ENCODE results near the gene SGF29. TPM values are rescaled to one million over a fixed set of nuclear protein-coding genes. Genes with fewer than 3 reads are reported as not detected.

Gene SGF29
- total and polyA plus RNA-seq, 9 of the 15 experiments (the other 6 are each of a cell fraction or from before 2014, with no cell fraction given): 2.6 to 36.1 (median 21.2) TPM

- TF ChIP-seq PATZ1 (CRISPR knock-in tag; IDR thresholded peaks at IDR 0.05; ENCODE audit: borderline replicate concordance): no peak
- no peak for TF ChIP-seq ZNF239 (CRISPR knock-in tag; IDR thresholded peaks at IDR 0.05)
- no peak for TF ChIP-seq GATA2 (CRISPR knock-in tag; IDR thresholded peaks at IDR 0.05)
- peak; percentile 76 for TF ChIP-seq MECOM (CRISPR knock-in tag; IDR thresholded peaks at IDR 0.05)
- TF ChIP-seq BRD4 (IDR thresholded peaks at IDR 0.05): no peak
- 0 out of 2 replicates have a peak, but pooled peaks have one; percentile 19 for TF ChIP-seq ZNF263 (CRISPR knock-in tag; IDR thresholded peaks at IDR 0.05; ENCODE audit: borderline replicate concordance)
- peak; percentile 77 for TF ChIP-seq SMAD4 (CRISPR knock-in tag; conservative IDR thresholded peaks at IDR 0.05)
- TF ChIP-seq NFRKB (IDR thresholded peaks at IDR 0.05; ENCODE audit: low read depth): no peak
- peak; percentile 95 for TF ChIP-seq ATF4 (CRISPR knock-in tag; IDR thresholded peaks at IDR 0.05)
- peak; percentile 72; the same call in 1 of the 2 replicates for TF ChIP-seq DMBX1 (CRISPR knock-in tag; IDR thresholded peaks at IDR 0.05; ENCODE audit: borderline replicate concordance)
- no peak for TF ChIP-seq ZNF436 (CRISPR knock-in tag; IDR thresholded peaks at IDR 0.05)
- TF ChIP-seq, protein P1, sequence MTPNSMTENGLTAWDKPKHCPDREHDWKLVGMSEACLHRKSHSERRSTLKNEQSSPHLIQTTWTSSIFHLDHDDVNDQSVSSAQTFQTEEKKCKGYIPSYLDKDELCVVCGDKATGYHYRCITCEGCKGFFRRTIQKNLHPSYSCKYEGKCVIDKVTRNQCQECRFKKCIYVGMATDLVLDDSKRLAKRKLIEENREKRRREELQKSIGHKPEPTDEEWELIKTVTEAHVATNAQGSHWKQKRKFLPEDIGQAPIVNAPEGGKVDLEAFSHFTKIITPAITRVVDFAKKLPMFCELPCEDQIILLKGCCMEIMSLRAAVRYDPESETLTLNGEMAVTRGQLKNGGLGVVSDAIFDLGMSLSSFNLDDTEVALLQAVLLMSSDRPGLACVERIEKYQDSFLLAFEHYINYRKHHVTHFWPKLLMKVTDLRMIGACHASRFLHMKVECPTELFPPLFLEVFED (CRISPR knock-in tag; conservative IDR thresholded peaks at IDR 0.05): 0 out of 2 replicates have a peak, but pooled peaks have one; percentile 22
- TF ChIP-seq VEZF1 (CRISPR knock-in tag; IDR thresholded peaks at IDR 0.05): 0 out of 2 replicates have a peak, but pooled peaks have one; percentile 7
- TF ChIP-seq PYGO2 (tag; IDR thresholded peaks at IDR 0.05): peak; percentile 73
- TF ChIP-seq, protein P2, sequence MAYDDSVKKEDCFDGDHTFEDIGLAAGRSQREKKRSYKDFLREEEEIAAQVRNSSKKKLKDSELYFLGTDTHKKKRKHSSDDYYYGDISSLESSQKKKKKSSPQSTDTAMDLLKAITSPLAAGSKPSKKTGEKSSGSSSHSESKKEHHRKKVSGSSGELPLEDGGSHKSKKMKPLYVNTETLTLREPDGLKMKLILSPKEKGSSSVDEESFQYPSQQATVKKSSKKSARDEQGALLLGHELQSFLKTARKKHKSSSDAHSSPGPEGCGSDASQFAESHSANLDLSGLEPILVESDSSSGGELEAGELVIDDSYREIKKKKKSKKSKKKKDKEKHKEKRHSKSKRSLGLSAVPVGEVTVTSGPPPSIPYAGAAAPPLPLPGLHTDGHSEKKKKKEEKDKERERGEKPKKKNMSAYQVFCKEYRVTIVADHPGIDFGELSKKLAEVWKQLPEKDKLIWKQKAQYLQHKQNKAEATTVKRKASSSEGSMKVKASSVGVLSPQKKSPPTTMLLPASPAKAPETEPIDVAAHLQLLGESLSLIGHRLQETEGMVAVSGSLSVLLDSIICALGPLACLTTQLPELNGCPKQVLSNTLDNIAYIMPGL (CRISPR knock-in tag; IDR thresholded peaks at IDR 0.05): no peak
- TF ChIP-seq, protein P3, sequence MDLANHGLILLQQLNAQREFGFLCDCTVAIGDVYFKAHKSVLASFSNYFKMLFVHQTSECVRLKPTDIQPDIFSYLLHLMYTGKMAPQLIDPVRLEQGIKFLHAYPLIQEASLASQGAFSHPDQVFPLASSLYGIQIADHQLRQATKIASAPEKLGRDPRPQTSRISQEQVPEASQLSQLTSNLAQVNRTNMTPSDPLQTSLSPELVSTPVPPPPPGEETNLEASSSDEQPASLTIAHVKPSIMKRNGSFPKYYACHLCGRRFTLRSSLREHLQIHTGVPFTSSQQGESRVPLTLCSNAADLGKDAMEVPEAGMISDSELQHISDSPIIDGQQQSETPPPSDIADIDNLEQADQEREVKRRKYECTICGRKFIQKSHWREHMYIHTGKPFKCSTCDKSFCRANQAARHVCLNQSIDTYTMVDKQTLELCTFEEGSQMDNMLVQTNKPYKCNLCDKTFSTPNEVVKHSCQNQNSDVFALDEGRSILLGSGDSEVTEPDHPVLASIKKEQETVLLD (IDR thresholded peaks at IDR 0.05): no peak
- TF ChIP-seq CBX8 (IDR thresholded peaks at IDR 0.05; ENCODE audit: borderline replicate concordance, extremely low read depth, low read depth, low read length, poor library complexity, severe bottlenecking): no peak
Measured at GRCh38 chr16:28538733-28539596, 14.8 kb upstream of the SGF29 start, which contains the start of gene NUPR1 (continued).
